HepG2 (cell line): ENCODE measurements around the gene ERCC6L2. TPM values are rescaled to one million over a fixed set of nuclear protein-coding genes. Genes with fewer than 3 reads are reported as not detected.

ENCODE experiments used
- ARNT ChIP-seq: fragments of 450-650 bp; IDR thresholded peaks from 2 replicates; pipeline ENCODE4 v1.6.1; 2017
- BRF2 ChIP-seq: sonication (generic); formaldehyde crosslinking; IDR thresholded peaks from 2 replicates; pipeline ENCODE4 v1.8.1; 2022; ENCODE audit warnings: mild to moderate bottlenecking, missing genetic modification reagents
- CEBPB ChIP-seq: IDR thresholded peaks from 2 replicates; pipeline ENCODE4 v1.6.1; 2011; ENCODE audit warnings: low read depth, low read length, improper control_type of control experiment, borderline replicate concordance
- E2F1 ChIP-seq: sonication (generic); formaldehyde crosslinking; IDR thresholded peaks from 2 replicates; pipeline ENCODE4 v1.5.0; 2020; ENCODE audit warnings: missing genetic modification reagents
- FOXJ3 ChIP-seq: sonication (generic); formaldehyde crosslinking; IDR thresholded peaks from 2 replicates; pipeline ENCODE4 v1.4.0; 2020; ENCODE audit warnings: missing genetic modification reagents, mild to moderate bottlenecking, borderline replicate concordance
- NFYB ChIP-seq: sonication (generic); formaldehyde crosslinking; IDR thresholded peaks from 2 replicates; pipeline ENCODE4 v1.4.0; 2020; ENCODE audit warnings: missing genetic modification reagents
- PAF1 ChIP-seq: IDR thresholded peaks from 2 replicates; pipeline ENCODE4 v1.6.1; 2016; ENCODE audit warnings: missing genetic modification reagents, missing compliant biosample characterization
- PHF8 ChIP-seq: sonication (generic); formaldehyde crosslinking; IDR thresholded peaks from 2 replicates; pipeline ENCODE4 v1.5.0; 2020; ENCODE audit warnings: missing genetic modification reagents
- RBAK ChIP-seq: sonication (generic); formaldehyde crosslinking; IDR thresholded peaks from 2 replicates; pipeline ENCODE4 v1.5.1; 2020; ENCODE audit warnings: mild to moderate bottlenecking, missing genetic modification reagents
- SIX4 ChIP-seq: sonication (generic); formaldehyde crosslinking; IDR thresholded peaks from 2 replicates; pipeline ENCODE4 v1.4.0; 2020; ENCODE audit warnings: missing genetic modification reagents
- SOX6 ChIP-seq, 2 experiments: fragments of 450-650 bp in 1 of 2; sonication (generic) in 1 of 2; formaldehyde crosslinking in 1 of 2; IDR thresholded peaks; 2 replicates each; pipeline versions ENCODE4 v1.4.0 to v1.6.1; 2017 to 2020; ENCODE audit warnings: antibody characterized with exemption in 1 of 2, mild to moderate bottlenecking in 1 of 2, missing genetic modification reagents in 1 of 2
- ZBTB42 ChIP-seq: sonication (generic); formaldehyde crosslinking; IDR thresholded peaks from 2 replicates; pipeline ENCODE4 v1.5.0; 2020; ENCODE audit warnings: mild to moderate bottlenecking, missing genetic modification reagents
- ZHX1 ChIP-seq: sonication (generic); formaldehyde crosslinking; IDR thresholded peaks from 2 replicates; pipeline ENCODE4 v1.8.1; 2022; ENCODE audit warnings: low read depth, mild to moderate bottlenecking, missing genetic modification reagents
- ZNF318 ChIP-seq: sonication (generic); formaldehyde crosslinking; IDR thresholded peaks from 2 replicates; pipeline ENCODE4 v1.4.0; 2020; ENCODE audit warnings: mild to moderate bottlenecking, missing genetic modification reagents
- ZNF564 ChIP-seq: sonication (generic); formaldehyde crosslinking; IDR thresholded peaks from 2 replicates; pipeline ENCODE4 v1.8.1; 2023; ENCODE audit warnings: mild to moderate bottlenecking, missing genetic modification reagents
- ZNF879 ChIP-seq: sonication (generic); formaldehyde crosslinking; IDR thresholded peaks from 2 replicates; pipeline ENCODE4 v1.8.1; 2023; ENCODE audit warnings: missing genetic modification reagents
- polyA plus RNA-seq, 8 experiments: library from polyadenylated mRNA; depleted of rRNA in 3 of 8; stranded (reverse) in 7 of 8; unstranded in 1 of 8; fragments of >200 nt; fragmentation: Illumina TruSeq in 4 of 8; extraction: Trizol in 4 of 8; gene quantifications; 2 replicates each; pipeline versions ENCODE4 v1.2.1 to v1.2.3, GENCODE V29; 2011 to 2016; ENCODE audit warnings: low read depth in 4 of 8, missing spikeins in 1 of 8, mixed read lengths in 1 of 8; ENCODE audit not compliant: insufficient read depth in 1 of 8
- total RNA-seq, 5 experiments: library from RNA; depleted of rRNA; stranded (reverse); fragments of >200 nt; fragmentation: Illumina TruSeq; extraction: Trizol; gene quantifications; 2 replicates each; pipeline ENCODE4 v1.2.3, GENCODE V29; 2016; ENCODE audit warnings: low read depth in 1 of 5

Gene ERCC6L2
- total and polyA plus RNA-seq, 2 of the 13 experiments (the other 11 are each of a cell fraction or from before 2014, with no cell fraction given), result 13.4 to 45.9 TPM

GRCh38 chr9:95875305-95876137 lies at the start of gene ERCC6L2 (continued):
- TF ChIP-seq E2F1 (CRISPR knock-in tag) (peak; percentile 71; the same call in 1 of the 2 replicates), ARNT (no peak), PHF8 (CRISPR knock-in tag) (peak; percentile 93), ZNF564 (CRISPR knock-in tag) (0 out of 2 replicates have a peak, but pooled peaks have one; percentile 12), PAF1 (no peak), ZNF879 (CRISPR knock-in tag) (no peak), ZBTB42 (CRISPR knock-in tag) (no peak), ZHX1 (CRISPR knock-in tag) (peak; percentile 79), SOX6 (IDR thresholded peaks at IDR 0.05) (no peak), SOX6 (CRISPR knock-in tag; IDR thresholded peaks at IDR 0.05) (peak; percentile 88), CEBPB (no peak), FOXJ3 (CRISPR knock-in tag) (peak; percentile 49; the same call in 1 of the 2 replicates), NFYB (peak; percentile 47), BRF2 (peak; percentile 91), ZNF318 (CRISPR knock-in tag) (no peak), SIX4 (CRISPR knock-in tag) (no peak), RBAK (CRISPR knock-in tag) (no peak)
